SK-N-DZ (cell line): Measurements from ENCODE around the gene SPACA4.

Experiments
- DNase-seq: peaks from one replicate; pipeline ENCODE4 v3.0.0-alpha.2; 2015; ENCODE audit warnings: low spot score

Gene SPACA4

DNA sequence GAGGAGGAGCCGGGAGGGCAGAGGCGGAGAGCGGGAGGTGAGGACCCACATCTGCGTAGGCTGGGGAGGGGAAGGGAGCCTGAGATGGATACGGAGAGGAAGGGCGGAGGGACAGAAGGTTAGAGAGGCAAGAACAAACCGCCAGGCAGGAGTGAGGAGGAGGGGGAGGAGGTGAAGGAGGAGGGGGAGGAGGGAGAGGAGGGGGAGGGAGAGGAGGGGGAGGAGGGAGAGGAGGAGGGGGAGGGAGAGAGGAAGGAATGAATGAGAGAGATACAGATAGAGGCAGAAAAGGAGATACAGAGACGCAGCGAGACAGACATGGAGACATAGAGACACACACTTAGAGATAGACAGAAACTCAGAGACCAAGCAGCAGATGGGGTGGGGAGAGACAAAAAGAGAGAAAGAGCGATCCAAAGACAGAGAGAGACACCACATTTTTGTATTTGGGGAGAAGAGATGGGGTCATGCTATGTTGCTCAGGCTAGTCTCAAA lies 40.2 kb downstream of the SPACA4 start:
- no peak for DNase-seq

GRCh38 chr19:48648134-48648533 lies 41.6 kb downstream of the SPACA4 start:
- DNase-seq = no peak

GRCh38 chr19:48650974-48651682 lies 44.6 kb downstream of the SPACA4 start:
- DNase-seq = no peak

DNA sequence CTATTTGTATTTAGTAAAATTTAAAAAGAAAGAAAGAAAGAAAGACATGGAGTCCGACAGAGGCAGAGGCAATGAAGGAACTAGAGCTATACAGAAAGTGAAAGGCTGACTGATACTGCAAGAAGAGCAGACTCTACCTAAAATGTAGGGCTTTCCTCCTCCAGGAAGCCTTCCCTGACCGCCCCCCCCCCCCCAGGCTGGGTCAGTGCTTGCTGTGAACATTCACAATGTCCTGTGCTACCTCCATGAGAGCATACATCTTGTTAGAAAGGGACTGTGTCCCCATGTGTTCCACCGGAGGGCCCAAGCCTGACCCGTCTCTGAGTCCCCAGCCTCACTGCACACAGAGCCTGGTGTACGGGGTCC lies 45.1 kb downstream of the SPACA4 start:
- DNase-seq = no peak

GRCh38 chr19:48654299-48655059 lies 47.9 kb downstream of the SPACA4 start:
- DNase-seq = no peak

DNA sequence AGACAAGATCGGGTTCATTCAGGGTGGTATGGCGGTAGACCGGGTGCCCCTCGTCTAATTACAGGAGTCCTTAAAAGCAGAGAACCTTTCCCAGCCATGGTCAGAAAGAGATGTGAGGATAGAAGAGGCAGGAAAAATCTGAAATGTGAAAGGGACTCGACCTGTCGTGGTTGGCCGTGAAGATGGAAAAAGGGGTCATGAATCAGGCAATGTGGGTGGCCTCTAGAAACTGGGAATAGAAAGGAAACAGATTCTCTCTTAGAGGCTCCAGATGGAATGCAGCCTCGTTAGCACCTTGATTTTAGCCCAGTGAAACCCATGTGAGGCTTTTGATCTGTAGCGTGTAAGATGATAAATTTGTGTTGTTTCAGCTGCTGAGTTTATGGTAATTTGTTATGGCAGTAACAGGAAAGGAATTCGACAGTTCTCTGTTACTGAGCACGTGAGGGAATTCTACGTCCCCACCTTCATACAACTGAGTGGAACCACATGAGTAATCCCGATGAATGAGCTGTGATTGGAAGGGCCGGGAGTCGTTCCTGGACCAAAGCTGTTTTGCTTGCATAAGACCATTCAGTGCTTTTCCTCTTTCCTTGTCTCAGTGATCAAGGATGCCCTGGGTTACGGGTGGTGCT lies 50.4 kb downstream of the SPACA4 start:
- no peak for DNase-seq
